Gastrocnemius medialis (tissue), 4 donors: Measurements from ENCODE around the gene INPP5A.

ENCODE experiments used
- CTCF ChIP-seq, 5 experiments: fragments of 450-650 bp in 3 of 5; fragments of 200-600 bp in 2 of 5; sonication (generic) in 2 of 5; IDR thresholded peaks in 4 of 5; conservative IDR thresholded peaks in 1 of 5; 1 replicate in 4 of 5; 2 replicates in 1 of 5; pipeline ENCODE4 v1.5.1; 2016 to 2019; ENCODE audit warnings: antibody characterized with exemption in 5 of 5, mild to moderate bottlenecking in 3 of 5, moderate library complexity in 3 of 5
- POLR2A ChIP-seq, 2 donors: fragments of 450-650 bp; IDR thresholded peaks; one replicate each; pipeline ENCODE4 v1.6.1; 2017; ENCODE audit warnings: antibody characterized with exemption in 2 of 2, mild to moderate bottlenecking in 2 of 2, moderate library complexity in 2 of 2

DNA sequence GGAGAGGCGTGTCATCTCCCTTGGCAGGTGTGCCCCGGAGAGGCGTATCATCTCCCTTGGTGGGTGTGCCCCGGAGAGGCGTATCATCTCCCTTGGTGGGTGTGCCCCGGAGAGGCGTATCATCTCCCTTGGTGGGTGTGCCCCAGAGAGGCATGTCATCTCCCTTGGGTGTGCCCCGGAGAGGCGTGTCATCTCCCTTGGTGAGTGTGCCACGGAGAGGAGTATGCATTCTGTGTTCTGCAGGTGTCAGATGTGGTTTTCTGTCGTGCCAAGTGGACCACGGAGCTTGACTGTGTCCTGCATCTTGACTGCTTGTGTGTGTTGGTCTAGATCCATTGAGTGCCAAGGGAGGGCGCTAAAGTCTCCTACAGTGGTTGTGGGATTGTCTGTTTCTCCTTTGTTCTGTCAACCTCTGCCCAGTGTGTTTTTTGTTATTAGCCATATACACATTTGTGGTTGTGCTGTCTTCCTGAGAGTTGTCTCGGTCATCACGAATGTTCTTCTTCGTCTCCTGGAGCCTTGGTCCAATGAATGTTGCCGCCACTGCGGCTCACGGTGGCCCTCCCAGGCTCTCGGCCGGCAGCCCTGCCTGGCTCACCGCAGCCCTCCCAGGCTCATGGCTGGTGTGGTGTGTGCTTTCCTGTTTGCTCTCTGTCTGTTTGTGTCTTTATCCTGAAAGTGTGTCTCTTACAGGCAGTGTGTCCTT lies 96.8 kb downstream of the INPP5A start:
- TF ChIP-seq CTCF (IDR thresholded peaks at IDR 0.05 in 4 of 5, conservative IDR thresholded peaks at IDR 0.05 in 1 of 5) (no peak), POLR2A (IDR thresholded peaks at IDR 0.05) (no peak)
